ENCODE measurements around the gene ZFP82.

The ZFP82 gene

GRCh38 chr19:36377541-36378178 is 40.8 kb downstream of the ZFP82 start:
- ChIA-PET POLR2A (interaction anchor here (0.6 to 1.1 kb wide), 2 partner anchors 149 to 218 kb away, joined by 3 read pairs; no protein-coding TSS in a partner anchor), CTCF (interaction anchor here (0.8 to 2.0 kb wide), 3 partner anchors 9 to 472 kb away, joined by 3 to 6 read pairs (median 3); partner anchors contain the start of gene ZNF345)
- DNase-seq (ENCODE audit: extremely low spot score), result no peak
- TF ChIP-seq, protein P1, sequence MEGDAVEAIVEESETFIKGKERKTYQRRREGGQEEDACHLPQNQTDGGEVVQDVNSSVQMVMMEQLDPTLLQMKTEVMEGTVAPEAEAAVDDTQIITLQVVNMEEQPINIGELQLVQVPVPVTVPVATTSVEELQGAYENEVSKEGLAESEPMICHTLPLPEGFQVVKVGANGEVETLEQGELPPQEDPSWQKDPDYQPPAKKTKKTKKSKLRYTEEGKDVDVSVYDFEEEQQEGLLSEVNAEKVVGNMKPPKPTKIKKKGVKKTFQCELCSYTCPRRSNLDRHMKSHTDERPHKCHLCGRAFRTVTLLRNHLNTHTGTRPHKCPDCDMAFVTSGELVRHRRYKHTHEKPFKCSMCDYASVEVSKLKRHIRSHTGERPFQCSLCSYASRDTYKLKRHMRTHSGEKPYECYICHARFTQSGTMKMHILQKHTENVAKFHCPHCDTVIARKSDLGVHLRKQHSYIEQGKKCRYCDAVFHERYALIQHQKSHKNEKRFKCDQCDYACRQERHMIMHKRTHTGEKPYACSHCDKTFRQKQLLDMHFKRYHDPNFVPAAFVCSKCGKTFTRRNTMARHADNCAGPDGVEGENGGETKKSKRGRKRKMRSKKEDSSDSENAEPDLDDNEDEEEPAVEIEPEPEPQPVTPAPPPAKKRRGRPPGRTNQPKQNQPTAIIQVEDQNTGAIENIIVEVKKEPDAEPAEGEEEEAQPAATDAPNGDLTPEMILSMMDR (IDR thresholded peaks at IDR 0.05; ENCODE audit: control extremely low read depth, extremely low read depth, low read depth, missing control alignments), result no peak

DNA sequence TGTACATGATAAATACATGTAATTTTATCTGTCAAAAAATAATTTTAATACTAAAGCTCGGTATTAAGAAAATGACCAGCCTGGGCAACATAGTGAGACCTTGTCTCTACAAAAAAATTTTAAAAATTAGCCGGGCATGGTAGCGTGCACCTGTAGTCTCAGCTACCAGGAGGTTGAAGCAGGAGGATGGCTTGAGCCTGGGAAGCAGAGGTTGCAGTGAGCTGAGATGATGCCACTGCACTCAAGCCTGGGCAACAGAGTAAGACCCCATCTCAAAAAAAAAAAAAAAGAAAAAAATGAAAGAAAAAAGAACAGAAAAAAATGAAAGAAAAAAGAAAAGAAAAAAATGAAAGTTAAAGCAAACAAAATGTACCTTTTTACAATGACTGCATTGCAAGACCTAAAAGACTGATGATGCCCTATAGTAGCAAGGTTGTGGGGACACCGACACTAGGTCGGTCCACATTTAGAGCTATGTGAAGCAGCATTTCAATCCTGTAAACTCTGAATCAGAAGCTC is 44.7 kb downstream of the ZFP82 start:
- ChIA-PET CTCF (no interaction called here), POLR2A (no interaction called here)

GRCh38 chr19:36371886-36372285 is 46.6 kb downstream of the ZFP82 start:
- no peak for DNase-seq (ENCODE audit: extremely low spot score)
- TF ChIP-seq, protein P1 (IDR thresholded peaks at IDR 0.05; ENCODE audit: control extremely low read depth, extremely low read depth, low read depth, missing control alignments), result no peak
- ChIA-PET CTCF (no interaction called here), POLR2A (no interaction called here)

More for the DNA sequence above, 44.7 kb downstream of the ZFP82 start:
- DNase-seq (ENCODE audit: extremely low spot score), result no peak
- TF ChIP-seq, protein P1 (IDR thresholded peaks at IDR 0.05; ENCODE audit: control extremely low read depth, extremely low read depth, low read depth, missing control alignments), result no peak

DNA sequence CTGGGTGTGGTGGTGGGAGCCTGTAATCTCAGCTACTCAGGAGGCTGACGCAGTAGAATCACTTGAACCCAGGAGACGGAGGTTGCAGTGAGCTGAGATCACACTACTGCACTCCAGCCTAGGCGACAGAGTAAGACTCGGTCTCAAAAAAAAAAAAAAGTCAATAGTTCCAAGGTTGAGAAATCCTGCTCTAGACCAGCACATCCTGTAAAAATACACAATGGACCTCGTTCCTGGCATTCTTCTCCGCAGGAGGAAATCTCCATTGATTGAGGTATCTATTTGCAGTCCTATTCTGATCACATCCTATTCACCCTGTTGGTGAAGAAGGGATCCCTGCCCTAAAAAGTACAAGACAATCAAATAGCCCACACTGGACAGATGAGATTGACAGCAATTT is 54.6 kb downstream of the ZFP82 start:
- CTCF ChIA-PET, result no interaction called here
- DNase-seq (ENCODE audit: extremely low spot score), result no peak
- POLR2A ChIA-PET, result no interaction called here
- TF ChIP-seq, protein P1 (IDR thresholded peaks at IDR 0.05; ENCODE audit: control extremely low read depth, extremely low read depth, low read depth, missing control alignments), result no peak

Data from GM10248 (cell line).